Osteoblast (primary cell): Measurements from ENCODE around the gene DLG2. TPM values are rescaled to one million over a fixed set of nuclear protein-coding genes. Genes with fewer than 3 reads are reported as not detected.

Source experiments
- DNase-seq: peaks from one replicate; pipeline ENCODE4 v3.0.0; 2011; ENCODE audit warnings: low spot score, mixed read lengths; ENCODE audit not compliant: insufficient read length; ENCODE audit errors: missing footprints
- H2AFZ ChIP-seq: 2 replicates; pipeline ENCODE4 v1.6.0; 2011; ENCODE audit warnings: mild to moderate bottlenecking, low read length
- H3K27ac ChIP-seq: 2 replicates; pipeline ENCODE4 v1.5.1; 2011; ENCODE audit warnings: mild to moderate bottlenecking, low read depth, low read length, moderate library complexity
- H3K27me3 ChIP-seq: 2 replicates; pipeline ENCODE4 v1.6.0; 2012; ENCODE audit warnings: mild to moderate bottlenecking, control low read depth, inconsistent platforms, low read length, moderate library complexity; ENCODE audit not compliant: insufficient read depth
- H3K36me3 ChIP-seq: 2 replicates; pipeline ENCODE4 v1.5.1; 2011; ENCODE audit warnings: mild to moderate bottlenecking, low read length, control low read depth, moderate library complexity; ENCODE audit not compliant: insufficient read depth
- H3K4me1 ChIP-seq: 2 replicates; pipeline ENCODE4 v1.5.1; 2011; ENCODE audit warnings: mild to moderate bottlenecking, low read length, control low read depth, moderate library complexity; ENCODE audit not compliant: insufficient read depth
- H3K4me2 ChIP-seq: 2 replicates; pipeline ENCODE4 v1.6.0; 2011; ENCODE audit warnings: mild to moderate bottlenecking, low read length; ENCODE audit not compliant: insufficient read depth
- H3K4me3 ChIP-seq: fragments of 200-600 bp; sonication (generic); 3 replicates; pipeline ENCODE4 v1.5.1; 2012; ENCODE audit warnings: mild to moderate bottlenecking, low read length, inconsistent platforms; ENCODE audit not compliant: insufficient read depth
- H3K79me2 ChIP-seq: 2 replicates; pipeline ENCODE4 v1.6.0; 2012; ENCODE audit warnings: mild to moderate bottlenecking, low read length, control low read depth, inconsistent platforms; ENCODE audit not compliant: insufficient read depth
- H3K9me3 ChIP-seq: 2 replicates; pipeline ENCODE4 v1.5.1; 2011; ENCODE audit warnings: low read depth, low read length, control low read depth
- H4K20me1 ChIP-seq: 2 replicates; pipeline ENCODE4 v1.6.0; 2012; ENCODE audit warnings: mild to moderate bottlenecking, low read length, control low read depth; ENCODE audit not compliant: insufficient read depth
- CTCF ChIP-seq: IDR thresholded peaks from 2 replicates; pipeline ENCODE4 v1.5.1; 2011; ENCODE audit warnings: mild to moderate bottlenecking, low read depth, low read length, moderate library complexity; ENCODE audit errors: extremely low read depth
- total RNA-seq: library from RNA; depleted of rRNA; stranded (reverse); fragments of >200 nt; gene quantifications from 2 replicates; pipeline ENCODE4 v1.2.3, GENCODE V29; 2012

The DLG2 gene
- total RNA-seq, 1 donor, result 3.3 TPM

GRCh38 chr11:83540112-83540675 is 2086.9 kb downstream of the DLG2 start:
- H3K27ac ChIP-seq, result no peak overlapping the region
- H2AFZ ChIP-seq, result no peak overlapping the region
- no peak for TF ChIP-seq CTCF
- H3K36me3 ChIP-seq, result no peaks in the 10 kb centered on the region
- H3K4me2 ChIP-seq, result no peak overlapping the region
- no peak overlapping the region for H3K4me3 ChIP-seq
- no peaks in the 10 kb centered on the region for H4K20me1 ChIP-seq
- DNase-seq, result no peak
- no peaks in the 10 kb centered on the region for H3K79me2 ChIP-seq
- no peaks in the 10 kb centered on the region for H3K9me3 ChIP-seq
- H3K4me1 ChIP-seq, result no peaks in the 10 kb centered on the region
- no peaks in the 10 kb centered on the region for H3K27me3 ChIP-seq

- Histone ChIP-seq H3K27me3 (no peaks in the 10 kb centered on the region), H3K27ac (no peak overlapping the region), H3K36me3 (no peaks in the 10 kb centered on the region), H3K79me2 (no peaks in the 10 kb centered on the region), H3K4me1 (no peaks in the 10 kb centered on the region), H3K4me2 (no peak overlapping the region), H4K20me1 (no peaks in the 10 kb centered on the region), H3K9me3 (no peaks in the 10 kb centered on the region), H2AFZ (no peak overlapping the region), H3K4me3 (no peak overlapping the region)
- DNase-seq, result no peak
- TF ChIP-seq CTCF, result no peak
These were observed 2088.9 kb downstream of the DLG2 start for GRCh38 chr11:83538286-83538685.

GRCh38 chr11:83537131-83537610 is 2090.0 kb downstream of the DLG2 start:
- H4K20me1 ChIP-seq, result no peaks in the 10 kb centered on the region
- H3K27me3 ChIP-seq, result no peaks in the 10 kb centered on the region
- no peak overlapping the region for H3K4me3 ChIP-seq
- H3K36me3 ChIP-seq, result no peaks in the 10 kb centered on the region
- no peaks in the 10 kb centered on the region for H3K4me1 ChIP-seq
- no peak for TF ChIP-seq CTCF
- H3K4me2 ChIP-seq, result no peak overlapping the region
- no peaks in the 10 kb centered on the region for H3K9me3 ChIP-seq
- no peak for DNase-seq
- no peaks in the 10 kb centered on the region for H3K79me2 ChIP-seq
- no peak overlapping the region for H2AFZ ChIP-seq
- H3K27ac ChIP-seq, result no peak overlapping the region

- no peaks in the 10 kb centered on the region for H3K27me3 ChIP-seq
- H2AFZ ChIP-seq, result no peak overlapping the region
- no peak overlapping the region for H3K27ac ChIP-seq
- no peaks in the 10 kb centered on the region for H3K4me1 ChIP-seq
- no peak overlapping the region for H3K4me3 ChIP-seq
- H3K4me2 ChIP-seq, result no peak overlapping the region
- no peaks in the 10 kb centered on the region for H3K79me2 ChIP-seq
- DNase-seq, result no peak
- no peaks in the 10 kb centered on the region for H4K20me1 ChIP-seq
- H3K36me3 ChIP-seq, result no peaks in the 10 kb centered on the region
- no peak for TF ChIP-seq CTCF
- no peaks in the 10 kb centered on the region for H3K9me3 ChIP-seq
These were observed 2094.0 kb downstream of the DLG2 start for GRCh38 chr11:83533166-83533565.
